Omental fat pad (tissue), 4 donors: ENCODE measurements around the gene BCS1L. TPM values are rescaled to one million over a fixed set of nuclear protein-coding genes. Genes with fewer than 3 reads are reported as not detected.

Source experiments
- ATAC-seq: fragments of 150-250 bp; one replicate; pipeline ENCODE4 v1.9.1; 2016; ENCODE audit warnings: mild to moderate bottlenecking, moderate library complexity; ENCODE audit not compliant: low FRiP score
- DNase-seq: peaks from one replicate; pipeline ENCODE4 v3.0.0-alpha.2; 2019; ENCODE audit warnings: low spot score
- CTCF ChIP-seq, 3 donors: fragments of 450-650 bp; IDR thresholded peaks; one replicate each; pipeline ENCODE4 v1.5.1; 2016 to 2017; ENCODE audit warnings: antibody characterized with exemption in 3 of 3, mild to moderate bottlenecking in 3 of 3, moderate library complexity in 2 of 3
- total RNA-seq, 4 donors: library from RNA; depleted of rRNA; stranded (reverse); fragments of >200 nt; gene quantifications; one replicate each; pipeline ENCODE4 v1.1.0, GENCODE V29; 2016

BCS1L gene
- total RNA-seq, 4 donors from 2014 or later: 19.3 to 40.0 (median 20.3) TPM

- ATAC-seq (no peak), DNase-seq (no peak)
- TF ChIP-seq CTCF (IDR thresholded peaks at IDR 0.05): no peak
Measured at GRCh38 chr2:218626369-218626768, 33.1 kb upstream of the BCS1L start.

- ATAC-seq (no peak), DNase-seq (no peak)
- TF ChIP-seq CTCF (IDR thresholded peaks at IDR 0.05): no peak
Measured at GRCh38 chr2:218627939-218628338, 31.5 kb upstream of the BCS1L start.

- ATAC-seq: no peak
- TF ChIP-seq CTCF (IDR thresholded peaks at IDR 0.05): no peak
- DNase-seq: no peak
Measured at GRCh38 chr2:218631837-218632236, 27.6 kb upstream of the BCS1L start.

- DNase-seq (no peak), ATAC-seq (no peak)
- no peak for TF ChIP-seq CTCF (IDR thresholded peaks at IDR 0.05)
Measured at GRCh38 chr2:218635719-218636118, 23.8 kb upstream of the BCS1L start.

- ATAC-seq: no peak
- no peak for TF ChIP-seq CTCF (IDR thresholded peaks at IDR 0.05)
Measured at GRCh38 chr2:218638372-218638771, 21.1 kb upstream of the BCS1L start.

GRCh38 chr2:218642121-218642656, 17.3 kb upstream of the BCS1L start:
- no peak for DNase-seq
- ATAC-seq: no peak
- TF ChIP-seq CTCF (IDR thresholded peaks at IDR 0.05): no peak

More at GRCh38 chr2:218638372-218638771, 21.1 kb upstream of the BCS1L start:
- DNase-seq: no peak

GRCh38 chr2:218642786-218643185, 16.7 kb upstream of the BCS1L start:
- ATAC-seq (no peak), DNase-seq (no peak)
- no peak for TF ChIP-seq CTCF (IDR thresholded peaks at IDR 0.05)
